Measurements from ENCODE around the gene XPO1.
A peak's percentile ranks its signal among the peaks of the same experiment; 100 is the strongest.
"Not testable (repeated sequence)": the region's sequence is repeated elsewhere in the genome, so short reads cannot be mapped to it uniquely, and the experiment has no call there.

Gene XPO1

DNA sequence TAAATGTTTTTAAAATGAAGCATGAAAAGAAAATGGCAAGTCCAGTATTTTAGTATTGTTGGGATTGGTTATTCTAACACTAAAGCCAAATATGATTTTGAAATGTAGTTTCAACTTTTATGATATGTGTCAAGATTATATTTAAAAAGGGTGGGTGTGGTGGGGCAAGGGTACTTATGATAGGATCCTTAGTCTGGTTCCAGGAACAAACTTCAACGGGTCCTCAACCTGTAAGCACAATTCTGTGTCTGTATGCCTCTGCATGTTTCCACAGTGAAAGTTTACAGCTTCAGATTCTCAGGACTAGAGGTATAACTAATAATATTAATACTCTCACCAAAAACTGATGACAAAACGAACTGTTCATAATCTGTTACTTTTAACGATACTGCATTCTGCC lies 73.1 kb downstream of the XPO1 start:
- no peak for DNase-seq

DNA sequence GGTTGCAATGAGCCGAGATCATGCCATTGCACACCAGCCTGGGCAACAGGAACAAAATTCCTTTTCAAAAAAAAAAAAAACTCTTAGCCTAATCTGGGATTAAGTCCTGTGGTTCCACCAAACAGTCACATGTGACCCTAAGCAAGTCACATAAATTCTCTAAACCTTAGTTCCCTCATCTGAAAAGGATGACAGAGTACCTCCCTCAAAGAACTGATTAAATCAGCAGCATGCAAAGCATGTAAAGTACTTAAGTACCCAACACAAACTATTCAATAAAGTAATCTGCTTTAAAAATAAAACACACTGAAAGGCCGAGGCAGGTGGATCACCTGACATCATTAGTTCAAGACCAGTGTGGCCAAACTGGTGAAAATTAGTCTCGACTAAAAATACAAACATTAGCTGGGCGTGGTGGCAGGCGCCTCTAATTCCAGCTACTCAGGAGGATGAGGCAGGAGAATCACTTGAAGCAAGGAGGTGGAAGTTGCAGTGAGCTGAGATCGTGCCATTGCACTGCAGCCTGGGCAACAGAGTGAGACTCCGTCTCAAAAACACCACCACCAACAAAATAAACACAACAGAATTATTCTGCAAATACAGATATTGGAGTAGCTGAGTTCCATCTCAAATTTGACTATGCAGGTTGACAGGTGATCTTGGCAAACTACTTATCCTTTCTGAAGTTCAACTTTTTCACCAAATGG lies 74.2 kb downstream of the XPO1 start:
- no peak for DNase-seq

GRCh38 chr2:61461404-61461803 lies 76.8 kb downstream of the XPO1 start:
- no peak for DNase-seq

DNA sequence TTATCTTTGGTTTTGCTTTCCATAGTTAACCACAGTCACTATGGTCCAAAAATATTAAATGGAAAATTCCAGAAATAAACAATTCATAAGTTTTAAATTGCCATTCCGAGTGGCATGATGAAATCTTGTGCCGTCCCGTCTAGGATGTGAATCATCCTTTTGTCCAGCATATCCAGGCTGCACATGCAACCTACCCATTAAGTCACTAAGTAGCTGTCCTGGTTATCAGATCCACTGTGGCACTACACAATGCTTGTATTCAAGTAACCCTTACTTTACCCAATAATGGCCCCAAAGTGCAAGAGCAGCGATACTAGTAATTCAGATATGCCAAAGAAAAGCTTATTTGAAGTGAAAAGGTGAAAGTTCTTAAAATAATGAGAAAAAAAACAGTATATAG lies 78.0 kb downstream of the XPO1 start:
- DNase-seq, result peak; percentile 76

- DNase-seq, result no peak
Measured at GRCh38 chr2:61456746-61457420, 81.3 kb downstream of the XPO1 start.

- no peak for DNase-seq
Measured at GRCh38 chr2:61456070-61456745, 81.9 kb downstream of the XPO1 start.

DNA sequence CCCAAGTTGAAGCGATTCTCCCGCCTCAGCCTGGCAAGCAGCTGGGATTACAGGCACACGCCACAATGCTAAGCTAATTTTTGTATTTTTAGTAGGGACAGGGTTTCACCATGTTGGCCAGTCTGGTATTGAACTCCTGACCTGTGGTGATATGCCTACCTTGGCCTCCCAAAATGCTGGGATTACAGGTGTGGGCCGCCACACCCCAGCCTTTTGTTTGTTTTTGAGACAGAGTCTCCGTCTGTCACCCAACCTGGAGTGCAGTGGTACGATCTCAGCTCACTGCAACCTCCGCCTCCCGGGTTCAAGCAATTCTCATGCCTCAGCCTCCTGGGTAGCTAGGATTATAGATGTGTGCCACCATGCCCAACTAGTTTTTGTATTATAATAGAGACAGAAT lies 83.2 kb downstream of the XPO1 start:
- DNase-seq, result not testable (repeated sequence)

DNA sequence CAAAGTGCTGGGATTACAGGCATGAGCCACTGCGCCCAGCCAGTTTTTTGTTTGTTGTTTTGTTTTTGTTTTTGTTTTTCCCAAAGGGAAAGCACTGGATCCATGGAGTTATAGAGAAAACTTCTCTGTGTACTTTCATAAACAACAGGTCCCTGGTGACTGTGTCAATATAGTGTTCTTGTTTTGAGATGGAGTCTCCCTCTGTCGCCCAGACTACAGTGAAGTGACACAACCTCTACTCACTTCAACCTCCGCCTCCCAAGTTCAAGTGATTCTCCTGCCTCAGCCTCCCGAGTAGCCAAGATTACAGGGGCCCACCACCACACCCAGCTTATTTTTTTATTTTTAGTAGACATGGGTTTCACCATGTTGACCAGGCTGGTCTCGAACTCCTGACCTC lies 83.8 kb downstream of the XPO1 start:
- DNase-seq, result no peak

DNA sequence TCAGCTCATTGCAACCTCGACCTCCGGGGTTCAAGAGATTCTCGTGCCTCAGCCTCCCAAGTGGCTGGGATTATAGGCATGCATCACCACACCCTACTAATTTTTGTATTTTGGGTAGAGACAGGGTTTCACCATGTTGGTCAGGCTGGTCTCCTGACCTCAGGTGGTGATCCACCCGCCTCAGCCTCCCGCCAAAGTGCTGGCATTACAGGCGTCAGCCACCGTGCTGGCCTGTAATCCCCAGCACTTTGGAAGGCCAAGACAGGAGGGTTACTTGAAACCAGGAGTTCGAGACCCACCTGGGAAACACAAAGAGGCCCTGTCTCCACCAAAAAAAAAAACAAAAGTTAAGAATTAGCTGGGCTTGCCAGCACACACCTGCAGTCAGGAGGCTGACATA lies 85.8 kb downstream of the XPO1 start:
- no peak for DNase-seq

DNA sequence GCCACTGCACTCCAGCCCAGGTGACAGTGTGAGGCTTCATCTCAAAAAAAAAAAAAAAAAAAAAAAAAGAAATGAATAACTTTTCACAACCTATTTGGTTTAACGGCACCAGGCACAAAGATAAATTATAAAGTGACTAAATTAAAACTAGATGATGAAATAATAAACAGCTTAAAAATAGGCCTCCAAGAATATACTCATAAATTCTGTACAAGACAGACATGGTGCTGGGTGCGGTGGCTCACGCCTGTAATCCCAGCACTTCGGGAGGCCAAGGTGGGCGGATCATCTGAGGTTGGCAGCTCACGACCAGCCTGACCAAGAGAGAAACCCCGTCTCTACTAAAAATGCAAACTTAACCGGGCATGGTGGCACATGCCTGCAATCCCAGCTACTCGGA lies 87.0 kb downstream of the XPO1 start:
- DNase-seq, result no peak

- no peak for DNase-seq
Measured at GRCh38 chr2:61450144-61450543, 88.0 kb downstream of the XPO1 start.

- DNase-seq, result no peak
Measured at GRCh38 chr2:61448229-61448628, 89.9 kb downstream of the XPO1 start.

DNA sequence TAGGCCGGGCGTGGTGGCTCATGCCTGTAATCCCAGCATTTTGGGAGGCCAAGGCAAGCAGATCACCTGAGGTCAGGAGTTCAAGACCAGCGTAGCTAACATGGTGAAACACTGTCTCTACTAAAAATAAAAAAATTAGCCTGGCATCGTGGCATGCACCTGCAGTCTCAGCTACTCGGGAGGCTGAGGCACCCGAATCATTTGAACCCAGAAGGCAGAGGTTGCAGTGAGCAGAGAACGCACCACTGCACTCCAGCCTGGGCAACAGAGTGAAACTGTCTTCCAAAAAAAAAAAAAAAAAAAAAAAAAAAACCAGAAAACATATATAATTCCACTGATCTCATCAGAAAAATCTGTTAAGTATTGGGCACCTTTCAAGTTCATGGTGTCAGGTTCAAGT lies 91.2 kb downstream of the XPO1 start:
- not testable (repeated sequence) for DNase-seq

DNA sequence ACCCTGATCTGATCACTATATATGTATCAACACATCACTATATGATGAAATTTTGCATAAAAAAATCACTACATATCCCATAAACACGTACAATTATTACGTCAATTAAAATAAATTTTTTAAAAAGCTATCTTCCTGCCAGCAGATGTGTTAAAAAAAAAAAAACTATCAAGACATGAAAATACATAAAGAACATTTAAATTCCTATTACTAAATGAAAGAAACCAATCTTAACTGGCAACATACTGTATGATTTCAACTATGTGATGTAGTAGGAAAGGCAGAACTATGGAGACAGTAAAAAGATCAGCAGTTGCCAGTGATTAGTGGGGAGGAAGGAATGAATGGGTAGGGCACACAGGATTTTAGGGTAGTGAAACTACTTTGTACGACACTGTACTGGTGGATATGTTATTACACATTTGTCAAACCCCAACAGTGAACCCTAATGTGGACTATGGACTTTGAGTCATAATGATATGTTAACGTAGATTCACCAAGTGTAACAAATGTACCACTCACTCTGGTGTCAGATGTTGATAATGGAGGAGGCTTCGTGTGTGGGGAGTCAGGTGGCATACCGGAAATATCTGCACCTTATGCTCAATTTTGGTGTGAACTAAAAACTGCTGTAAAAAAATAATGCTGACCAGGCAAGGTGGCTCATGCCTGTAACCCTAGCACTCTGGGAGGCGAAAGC lies 94.7 kb downstream of the XPO1 start:
- DNase-seq, result no peak

DNA sequence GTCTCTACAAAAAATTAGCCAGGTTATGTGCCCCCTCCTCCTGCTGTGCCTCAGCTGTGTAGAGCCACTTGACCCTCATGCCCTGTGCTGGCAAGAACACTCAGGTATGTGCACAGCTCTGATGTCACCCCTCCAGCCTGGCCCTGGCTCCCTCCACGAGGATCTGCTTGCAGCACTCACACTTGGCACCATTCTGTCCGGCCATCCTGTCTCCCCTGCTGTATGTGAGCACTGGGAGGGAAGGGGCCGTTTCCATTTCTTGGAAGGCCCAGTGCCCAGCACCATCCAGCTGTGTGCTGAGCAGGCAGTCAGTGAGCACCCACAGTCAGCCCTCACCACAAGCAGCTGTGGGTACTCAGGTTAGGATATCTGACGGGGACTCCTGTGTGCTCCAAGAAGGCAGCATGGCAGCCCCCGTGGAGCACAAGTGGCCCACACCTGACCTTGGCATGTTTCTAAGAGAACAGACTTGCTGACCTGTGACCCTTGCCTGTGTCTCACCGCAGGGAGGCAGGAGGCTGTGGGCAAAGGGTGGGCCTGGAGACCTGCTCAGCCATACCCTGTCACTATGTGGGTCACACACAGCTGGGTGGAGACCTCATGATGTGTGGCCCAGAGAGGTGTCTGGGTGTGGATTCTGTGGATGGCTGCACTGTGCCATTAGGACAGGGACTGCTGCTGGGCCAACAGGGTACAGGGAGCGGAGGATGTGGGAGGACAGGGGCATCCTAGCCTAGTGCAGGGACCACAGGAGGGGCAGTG lies 98.7 kb downstream of the XPO1 start:
- DNase-seq, result no peak

DNA sequence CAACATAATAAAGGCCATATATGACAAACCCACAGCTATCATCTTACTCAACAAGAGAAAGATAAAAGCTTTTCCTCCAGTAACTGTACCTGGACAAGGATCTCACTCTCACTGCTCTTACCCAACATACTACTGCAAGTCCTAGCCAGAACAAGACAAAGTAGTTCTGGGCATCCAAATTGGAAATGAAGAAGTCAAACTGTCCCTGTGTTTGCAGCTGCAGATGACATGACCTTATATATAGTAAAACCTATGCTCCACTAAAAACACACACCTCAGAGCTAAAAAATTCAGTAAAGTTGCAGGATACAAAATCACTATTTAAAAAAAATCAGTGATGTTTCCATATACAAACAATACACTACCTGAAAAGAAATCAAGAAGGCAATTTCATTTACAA lies 99.5 kb downstream of the XPO1 start:
- DNase-seq, result no peak

GRCh38 chr2:61437170-61437569 lies 101.0 kb downstream of the XPO1 start:
- no peak for DNase-seq

DNA sequence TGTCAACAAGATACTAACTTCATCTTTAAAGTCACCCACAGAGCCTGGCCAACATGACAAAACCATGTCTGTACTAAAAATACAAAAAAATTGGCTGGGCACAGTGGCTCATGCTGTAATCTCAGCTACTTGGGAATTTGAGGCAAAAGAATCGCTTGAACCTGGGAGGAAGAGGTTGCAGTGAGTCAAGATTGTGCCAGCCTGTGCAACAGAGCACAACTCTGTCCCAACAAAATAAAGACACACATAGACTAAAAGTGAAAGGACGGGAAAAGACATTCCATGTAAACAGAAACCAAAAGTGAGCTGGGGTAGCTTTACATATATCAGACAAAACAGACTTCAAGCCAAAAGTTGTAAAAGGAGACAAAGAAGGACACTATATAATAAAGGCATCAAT lies 102.1 kb downstream of the XPO1 start:
- no peak for DNase-seq

- DNase-seq, result no peak
Measured at GRCh38 chr2:61435291-61435690, 102.9 kb downstream of the XPO1 start.

GRCh38 chr2:61434314-61434713 lies 103.8 kb downstream of the XPO1 start:
- no peak for DNase-seq

DNA sequence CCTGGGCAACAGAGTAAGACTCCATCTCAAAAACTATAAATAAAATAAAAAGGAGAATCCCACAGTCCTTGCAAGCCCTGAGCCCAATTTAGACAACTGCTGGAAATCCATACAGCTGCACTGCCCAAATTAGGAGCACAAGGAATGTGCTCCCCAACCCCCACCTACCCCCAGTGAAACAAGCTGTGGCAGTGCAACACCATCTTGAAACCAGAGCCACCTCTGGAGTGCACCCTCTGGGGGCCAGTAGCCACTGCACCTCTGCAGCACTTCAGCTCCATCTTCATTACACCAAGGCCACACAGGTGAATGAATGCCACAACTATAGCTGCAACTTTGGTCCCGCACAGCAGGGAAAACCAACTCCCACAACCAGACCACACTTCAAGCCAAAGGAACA lies 104.5 kb downstream of the XPO1 start:
- DNase-seq, result no peak

DNA sequence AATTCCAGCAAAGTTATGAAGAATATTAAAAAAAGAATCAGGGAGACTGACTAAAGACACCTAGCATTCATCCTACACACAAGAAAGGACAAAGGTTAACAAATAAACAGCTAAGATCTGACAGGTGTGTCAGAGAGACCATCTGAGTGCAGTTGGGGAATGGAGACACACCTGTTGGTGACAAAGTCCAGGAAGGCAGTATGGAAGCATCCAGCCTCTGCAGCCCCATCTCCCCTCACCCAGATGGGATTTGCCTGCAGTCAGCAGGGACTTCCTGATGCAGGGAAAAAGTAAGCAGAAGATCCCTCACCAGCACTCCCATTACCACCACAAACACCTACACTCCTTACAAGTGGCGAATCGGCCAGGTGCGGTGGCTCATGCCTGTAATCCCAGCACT lies 105.2 kb downstream of the XPO1 start:
- no peak for DNase-seq

DNA sequence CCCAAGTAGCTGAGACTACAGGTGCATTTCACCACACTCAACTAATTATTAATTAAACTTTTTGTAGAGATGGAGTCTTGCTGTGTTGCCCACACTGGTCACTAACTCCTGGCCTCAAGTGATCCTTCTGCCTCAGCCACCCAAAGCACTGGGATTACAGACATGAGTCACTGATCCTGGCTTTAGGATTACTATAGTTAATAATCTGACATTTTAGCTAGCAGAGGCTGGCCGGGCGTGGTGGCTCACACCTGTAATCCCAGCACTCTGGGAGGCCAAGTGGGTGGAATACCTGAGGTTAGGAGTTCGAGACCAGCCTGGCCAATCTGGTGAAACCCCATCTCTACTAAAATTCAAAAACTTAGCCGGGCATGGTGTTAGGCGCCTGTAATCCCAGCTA lies 106.8 kb downstream of the XPO1 start:
- DNase-seq, result no peak
